ENCODE data around the gene SSH2. TPM values are rescaled to one million over a fixed set of nuclear protein-coding genes. Genes with fewer than 3 reads are reported as not detected.

The SSH2 gene
- total and polyA plus RNA-seq, 2 experiments from 2014 or later = 32.4 to 43.2 TPM

DNA sequence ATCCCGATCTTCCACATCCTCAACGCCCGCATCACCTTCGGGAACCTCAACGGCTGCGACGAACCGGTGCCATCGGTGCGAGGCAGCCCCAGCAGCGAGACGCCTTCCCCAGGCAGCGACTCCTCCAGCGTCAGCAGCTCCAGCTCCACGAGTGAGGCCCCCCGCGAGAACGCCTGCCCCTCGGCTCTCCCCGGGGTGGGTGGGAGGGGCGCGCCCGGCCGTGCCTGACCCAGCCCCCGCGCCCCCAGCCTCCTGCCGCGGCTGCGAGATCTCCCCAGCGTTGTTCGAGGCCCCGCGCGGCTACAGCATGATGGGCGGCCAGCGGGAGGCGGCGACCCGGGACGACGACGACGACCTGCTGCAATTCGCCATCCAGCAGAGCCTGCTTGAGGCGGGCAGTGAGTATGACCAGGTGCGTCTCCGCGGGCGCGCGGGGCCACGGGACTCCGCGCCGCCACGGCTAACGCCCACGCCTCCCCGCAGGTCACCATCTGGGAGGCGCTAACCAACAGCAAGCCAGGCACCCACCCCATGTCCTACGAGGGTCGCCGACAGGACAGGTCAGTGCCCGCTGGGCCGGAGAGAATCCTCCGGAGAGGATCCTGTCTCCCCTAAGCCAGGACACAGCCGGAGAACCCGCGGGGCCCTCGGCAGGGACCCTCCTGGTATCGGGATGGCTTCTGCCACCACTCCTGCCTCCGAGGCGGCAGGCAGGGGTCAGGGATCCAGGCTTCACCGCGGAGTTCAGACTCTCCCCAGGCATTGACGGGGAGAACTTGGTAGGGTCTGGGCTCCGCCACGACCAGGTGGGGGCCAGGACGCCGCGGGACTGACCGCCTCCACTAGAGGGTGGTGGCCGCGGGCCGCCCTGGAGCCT lies 317.4 kb downstream of the SSH2 start:
- Histone ChIP-seq H3K4me1 (ENCODE audit: low read depth) (peaks cover 7% of the 10 kb centered on the region), H3K27ac (no peak overlapping the region), H3K36me3 (no peaks in the 10 kb centered on the region), H3K27me3 (peaks cover 13% of the 10 kb centered on the region), H3K4me3 (no peak overlapping the region), H3K9me3 (ENCODE audit: low read depth) (no peaks in the 10 kb centered on the region)
- DNase-seq (ENCODE audit: low read depth in 1 of 2, low spot score in 1 of 2) = no peak
- TF ChIP-seq, protein P1, sequence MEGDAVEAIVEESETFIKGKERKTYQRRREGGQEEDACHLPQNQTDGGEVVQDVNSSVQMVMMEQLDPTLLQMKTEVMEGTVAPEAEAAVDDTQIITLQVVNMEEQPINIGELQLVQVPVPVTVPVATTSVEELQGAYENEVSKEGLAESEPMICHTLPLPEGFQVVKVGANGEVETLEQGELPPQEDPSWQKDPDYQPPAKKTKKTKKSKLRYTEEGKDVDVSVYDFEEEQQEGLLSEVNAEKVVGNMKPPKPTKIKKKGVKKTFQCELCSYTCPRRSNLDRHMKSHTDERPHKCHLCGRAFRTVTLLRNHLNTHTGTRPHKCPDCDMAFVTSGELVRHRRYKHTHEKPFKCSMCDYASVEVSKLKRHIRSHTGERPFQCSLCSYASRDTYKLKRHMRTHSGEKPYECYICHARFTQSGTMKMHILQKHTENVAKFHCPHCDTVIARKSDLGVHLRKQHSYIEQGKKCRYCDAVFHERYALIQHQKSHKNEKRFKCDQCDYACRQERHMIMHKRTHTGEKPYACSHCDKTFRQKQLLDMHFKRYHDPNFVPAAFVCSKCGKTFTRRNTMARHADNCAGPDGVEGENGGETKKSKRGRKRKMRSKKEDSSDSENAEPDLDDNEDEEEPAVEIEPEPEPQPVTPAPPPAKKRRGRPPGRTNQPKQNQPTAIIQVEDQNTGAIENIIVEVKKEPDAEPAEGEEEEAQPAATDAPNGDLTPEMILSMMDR (IDR thresholded peaks at IDR 0.05; ENCODE audit: low read depth, low read length) = no peak

DNA sequence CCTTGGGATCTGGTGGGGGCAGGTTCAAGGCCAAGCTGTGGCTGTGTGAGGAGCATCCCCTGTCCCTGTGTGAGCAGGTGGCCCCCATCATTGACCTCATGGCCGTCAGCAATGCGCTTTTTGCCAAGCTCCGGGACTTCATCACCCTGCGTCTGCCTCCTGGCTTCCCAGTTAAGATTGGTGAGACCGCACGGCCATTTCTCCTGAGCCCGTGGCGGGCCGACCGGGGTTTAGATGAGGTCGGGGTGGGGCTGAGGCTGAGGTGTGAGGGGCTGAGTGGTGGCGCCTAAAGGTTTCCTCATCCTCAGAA lies 318.0 kb downstream of the SSH2 start:
- H3K9me3 ChIP-seq (ENCODE audit: low read depth) = no peaks in the 10 kb centered on the region
- peaks cover 3% of the 10 kb centered on the region for H3K4me1 ChIP-seq (ENCODE audit: low read depth)
- H3K4me3 ChIP-seq = no peak overlapping the region
- H3K27ac ChIP-seq = no peak overlapping the region
- no peak for DNase-seq (ENCODE audit: low read depth in 1 of 2, low spot score in 1 of 2)
- H3K27me3 ChIP-seq = peaks cover 13% of the 10 kb centered on the region
- TF ChIP-seq, protein P1 (IDR thresholded peaks at IDR 0.05; ENCODE audit: low read depth, low read length) = no peak
- no peaks in the 10 kb centered on the region for H3K36me3 ChIP-seq

DNA sequence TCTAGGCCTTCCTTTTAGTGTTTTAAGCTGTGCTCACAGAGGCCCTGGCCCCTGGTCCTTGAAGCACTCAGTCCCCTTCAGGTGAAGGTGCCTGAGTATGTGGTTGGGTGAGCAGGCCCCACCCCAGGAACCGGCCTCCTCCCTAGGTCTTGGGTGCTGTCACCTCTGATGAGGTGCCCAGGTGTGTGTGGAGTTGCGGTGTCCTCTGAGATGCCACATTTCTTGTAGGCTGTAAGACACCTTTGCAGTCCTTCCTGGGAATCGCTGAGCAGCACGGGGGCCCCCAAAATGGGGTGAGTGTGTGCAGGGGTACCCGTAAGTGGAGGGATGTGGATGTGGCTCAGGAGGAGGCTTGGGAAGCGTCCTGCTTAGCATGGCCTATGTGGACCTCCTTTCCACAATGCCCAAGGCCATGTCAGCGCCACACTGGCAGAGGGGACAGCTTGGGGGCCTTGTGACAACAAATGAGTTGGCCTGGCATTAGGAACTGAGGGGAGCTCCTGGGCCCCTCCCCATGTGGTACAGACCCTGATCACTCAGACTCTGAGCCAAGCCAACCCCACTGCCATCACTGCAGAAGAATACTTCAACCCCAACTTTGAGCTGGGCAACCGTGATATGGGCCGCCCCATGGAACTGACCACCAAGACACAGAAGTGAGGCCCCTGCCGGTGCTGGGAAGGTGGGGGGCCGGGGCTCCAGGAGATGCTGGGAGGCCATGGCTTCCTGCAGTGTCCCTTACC lies 318.5 kb downstream of the SSH2 start:
- H3K4me1 ChIP-seq (ENCODE audit: low read depth) = no peaks in the 10 kb centered on the region
- TF ChIP-seq, protein P1 (IDR thresholded peaks at IDR 0.05; ENCODE audit: low read depth, low read length) = no peak
- H3K36me3 ChIP-seq = no peaks in the 10 kb centered on the region
- H3K27ac ChIP-seq = no peak overlapping the region
- peaks cover 7% of the 10 kb centered on the region for H3K27me3 ChIP-seq
- no peaks in the 10 kb centered on the region for H3K9me3 ChIP-seq (ENCODE audit: low read depth)
- DNase-seq (ENCODE audit: low read depth in 1 of 2, low spot score in 1 of 2) = no peak
- H3K4me3 ChIP-seq = no peak overlapping the region

DNA sequence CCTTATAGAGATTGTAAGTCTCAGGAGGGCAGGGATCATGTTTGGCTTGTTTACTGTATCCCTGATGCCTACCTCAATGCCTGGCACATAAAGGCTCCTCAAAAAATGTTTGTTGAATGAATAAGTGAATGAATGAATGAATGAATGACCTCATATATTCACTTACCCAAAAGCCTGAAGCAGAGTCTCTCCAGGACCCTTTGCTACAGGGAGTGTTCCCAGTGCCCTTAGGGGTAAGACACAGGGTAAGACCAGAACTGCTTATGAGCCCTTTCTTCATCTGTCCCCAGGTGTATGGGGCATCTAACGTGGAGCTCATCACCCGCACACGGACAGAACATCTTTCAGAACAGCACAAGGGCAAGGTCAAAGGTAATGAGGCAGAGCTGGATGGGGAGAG lies 319.6 kb downstream of the SSH2 start:
- no peaks in the 10 kb centered on the region for H3K36me3 ChIP-seq
- no peak overlapping the region for H3K27ac ChIP-seq
- H3K4me3 ChIP-seq = no peak overlapping the region
- no peak for DNase-seq (ENCODE audit: low read depth in 1 of 2, low spot score in 1 of 2)
- no peaks in the 10 kb centered on the region for H3K27me3 ChIP-seq
- H3K9me3 ChIP-seq (ENCODE audit: low read depth) = no peaks in the 10 kb centered on the region
- TF ChIP-seq, protein P1 (IDR thresholded peaks at IDR 0.05; ENCODE audit: low read depth, low read length) = no peak
- H3K4me1 ChIP-seq (ENCODE audit: low read depth) = no peaks in the 10 kb centered on the region

DNA sequence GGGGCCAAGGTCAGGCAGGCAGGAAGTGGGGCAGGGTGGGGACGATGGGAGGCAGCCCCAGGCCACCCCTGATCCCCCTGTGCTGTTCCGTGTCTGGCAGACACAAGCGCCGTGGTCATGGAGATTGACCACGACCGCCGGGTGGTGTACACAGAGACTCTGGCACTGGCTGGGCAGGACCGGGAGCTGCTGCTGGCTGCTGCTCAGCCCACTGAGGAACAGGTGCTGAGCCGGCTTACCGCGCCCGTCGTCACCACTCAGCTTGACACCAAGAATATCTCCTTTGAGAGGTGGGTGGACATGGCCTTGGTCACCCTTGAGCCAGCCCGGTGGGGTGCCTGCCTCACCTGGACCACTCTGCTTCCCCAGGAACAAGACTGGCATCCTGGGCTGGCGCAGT lies 321.0 kb downstream of the SSH2 start:
- H3K27ac ChIP-seq = no peak overlapping the region
- no peak for DNase-seq (ENCODE audit: low read depth in 1 of 2, low spot score in 1 of 2)
- no peaks in the 10 kb centered on the region for H3K36me3 ChIP-seq
- no peaks in the 10 kb centered on the region for H3K9me3 ChIP-seq (ENCODE audit: low read depth)
- H3K4me1 ChIP-seq (ENCODE audit: low read depth) = no peaks in the 10 kb centered on the region
- no peak overlapping the region for H3K4me3 ChIP-seq
- no peaks in the 10 kb centered on the region for H3K27me3 ChIP-seq
- TF ChIP-seq, protein P1 (IDR thresholded peaks at IDR 0.05; ENCODE audit: low read depth, low read length) = no peak
